PC-9 (cell line): ENCODE data around the gene CBX7. TPM values are rescaled to one million over a fixed set of nuclear protein-coding genes. Genes with fewer than 3 reads are reported as not detected.

Source experiments
- BruUV-seq: library from RNA; stranded (reverse); fragments of 400-500 nt; replicated peaks from 2 replicates; lab custom pipeline; 2021; lab: Mats Ljungman, UMichigan
- CTCF ChIA-PET: fragments of 300-600 bp; sonication (Branson Sonifier 250); formaldehyde crosslinking; loops from one replicate; lab custom pipeline; 2022; ENCODE audit warnings: antibody characterized with exemption; lab: Charles Lee
- POLR2A ChIA-PET: fragments of 300-600 bp; sonication (Branson Sonifier 250); formaldehyde crosslinking; loops from one replicate; lab custom pipeline; 2022; ENCODE audit warnings: antibody characterized with exemption; ENCODE audit not compliant: unreplicated experiment; lab: Charles Lee
- DNase-seq, 2 experiments: peaks; one replicate each; pipeline versions ENCODE4 v3.0.0 to v3.0.0-alpha.2; 2015 to 2022; ENCODE audit warnings: mixed read lengths in 1 of 2
- H2AFZ ChIP-seq: fragments of 200-600 bp; sonication (generic); 2 replicates; pipeline ENCODE4 v1.8.1; 2017; ENCODE audit warnings: antibody characterized with exemption
- H3F3A ChIP-seq: fragments of 200-600 bp; sonication (generic); 2 replicates; pipeline ENCODE4 v1.8.1; 2017; ENCODE audit warnings: antibody characterized with exemption, mild to moderate bottlenecking, low read depth; ENCODE audit not compliant: insufficient read depth
- H3K27ac ChIP-seq: fragments of 200-600 bp; sonication (generic); 2 replicates; pipeline ENCODE4 v1.6.1; 2016; ENCODE audit warnings: mixed run types
- H3K27me3 ChIP-seq: fragments of 200-600 bp; sonication (generic); 2 replicates; pipeline ENCODE4 v1.6.1; 2016; ENCODE audit warnings: low read depth, mixed run types; ENCODE audit not compliant: insufficient read depth
- H3K36me3 ChIP-seq: fragments of 200-600 bp; sonication (generic); 2 replicates; pipeline ENCODE4 v1.6.1; 2016; ENCODE audit warnings: low read depth, mixed run types
- H3K4me1 ChIP-seq: fragments of 200-600 bp; sonication (generic); replicated peaks from 2 replicates; pipeline ENCODE4 v1.6.1; 2016; ENCODE audit warnings: mixed run types; ENCODE audit not compliant: insufficient read depth
- H3K4me2 ChIP-seq: fragments of 200-600 bp; sonication (generic); 2 replicates; pipeline ENCODE4 v1.6.1; 2017; ENCODE audit warnings: mixed run types
- H3K4me3 ChIP-seq: fragments of 200-600 bp; sonication (generic); 2 replicates; pipeline ENCODE4 v1.6.1; 2016; ENCODE audit warnings: mixed run types
- H3K79me2 ChIP-seq: fragments of 200-600 bp; sonication (generic); 2 replicates; pipeline ENCODE4 v1.6.1; 2017; ENCODE audit warnings: low read depth, mixed run types
- H3K9me2 ChIP-seq: fragments of 200-600 bp; sonication (generic); 2 replicates; pipeline ENCODE4 v1.8.1; 2017; ENCODE audit warnings: mild to moderate bottlenecking; ENCODE audit not compliant: insufficient read depth
- H3K9me3 ChIP-seq: fragments of 200-600 bp; sonication (generic); 2 replicates; pipeline ENCODE4 v1.8.1; 2016; ENCODE audit warnings: low read depth; ENCODE audit not compliant: insufficient read depth
- H4K20me1 ChIP-seq: fragments of 200-600 bp; sonication (generic); 2 replicates; pipeline ENCODE4 v1.8.1; 2017; ENCODE audit not compliant: insufficient read depth
- EZH2 ChIP-seq: fragments of 200-600 bp; sonication (generic); IDR thresholded peaks from 2 replicates; pipeline ENCODE4 v1.8.0; 2017; ENCODE audit warnings: antibody characterized with exemption, low read depth
- intact Hi-C: fragments of 100-400 bp; cut with micrococcal nuclease; formaldehyde crosslinking; loops from one replicate; pipeline ENCODE4 v1.10.0; 2022; ENCODE audit not compliant: unreplicated experiment
- total RNA-seq: library from RNA; stranded (reverse); gene quantifications from 2 replicates; pipeline ENCODE4 v1.2.3, GENCODE V29; 2021
- TF ChIP-seq, protein P1 (sequence below): fragments of 200-600 bp; sonication (generic); conservative IDR thresholded peaks from 2 replicates; pipeline ENCODE4 v1.6.1; 2017; ENCODE audit warnings: mixed run types, antibody characterized with exemption, mild to moderate bottlenecking, moderate library complexity

Gene CBX7
- total RNA-seq, 1 experiment from 2014 or later = 29.1 TPM

DNA sequence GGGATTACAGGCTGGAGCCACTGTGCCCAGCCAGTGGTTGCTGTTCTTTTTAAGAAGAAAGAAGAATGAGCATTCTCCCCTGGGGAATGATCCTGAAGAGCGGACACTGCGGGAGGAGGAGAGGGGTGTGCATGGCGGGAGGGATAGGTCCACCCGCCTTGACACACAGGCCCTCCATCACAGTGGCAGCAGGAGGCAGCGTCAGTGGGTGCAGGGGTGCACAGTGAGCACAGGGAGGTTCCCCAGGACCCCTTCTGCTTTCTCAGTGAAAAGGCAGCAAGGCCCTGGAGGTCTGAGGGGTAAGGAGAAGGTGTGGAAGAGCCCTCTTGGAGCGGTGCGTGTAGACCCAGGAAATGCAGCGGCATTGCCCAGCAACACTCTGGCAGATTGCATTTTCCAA, 28.9 kb upstream of the CBX7 start:
- Histone ChIP-seq H3K9me3 (no peaks in the 10 kb centered on the region), H3K79me2 (no peaks in the 10 kb centered on the region), H3K27ac (no peak overlapping the region), H3K27me3 (no peaks in the 10 kb centered on the region), H3F3A (peaks cover 19% of the 10 kb centered on the region; the same call in 1 of the 2 replicates), H3K4me3 (no peak overlapping the region), H3K4me1 (peaks cover 7% of the 10 kb centered on the region), H2AFZ (no peak overlapping the region), H4K20me1 (no peaks in the 10 kb centered on the region), H3K36me3 (no peaks in the 10 kb centered on the region), H3K4me2 (no peak overlapping the region), H3K9me2 (no peaks in the 10 kb centered on the region)
- no TSS peak for BruUV-seq
- POLR2A ChIA-PET = interaction anchor here (0.7 kb wide), 1 partner anchor 109 kb away, joined by 3 read pairs; no protein-coding TSS in a partner anchor
- CTCF ChIA-PET = no interaction called here
- intact Hi-C loops = no loop called here
- no peak for DNase-seq
- TF ChIP-seq, protein P1, sequence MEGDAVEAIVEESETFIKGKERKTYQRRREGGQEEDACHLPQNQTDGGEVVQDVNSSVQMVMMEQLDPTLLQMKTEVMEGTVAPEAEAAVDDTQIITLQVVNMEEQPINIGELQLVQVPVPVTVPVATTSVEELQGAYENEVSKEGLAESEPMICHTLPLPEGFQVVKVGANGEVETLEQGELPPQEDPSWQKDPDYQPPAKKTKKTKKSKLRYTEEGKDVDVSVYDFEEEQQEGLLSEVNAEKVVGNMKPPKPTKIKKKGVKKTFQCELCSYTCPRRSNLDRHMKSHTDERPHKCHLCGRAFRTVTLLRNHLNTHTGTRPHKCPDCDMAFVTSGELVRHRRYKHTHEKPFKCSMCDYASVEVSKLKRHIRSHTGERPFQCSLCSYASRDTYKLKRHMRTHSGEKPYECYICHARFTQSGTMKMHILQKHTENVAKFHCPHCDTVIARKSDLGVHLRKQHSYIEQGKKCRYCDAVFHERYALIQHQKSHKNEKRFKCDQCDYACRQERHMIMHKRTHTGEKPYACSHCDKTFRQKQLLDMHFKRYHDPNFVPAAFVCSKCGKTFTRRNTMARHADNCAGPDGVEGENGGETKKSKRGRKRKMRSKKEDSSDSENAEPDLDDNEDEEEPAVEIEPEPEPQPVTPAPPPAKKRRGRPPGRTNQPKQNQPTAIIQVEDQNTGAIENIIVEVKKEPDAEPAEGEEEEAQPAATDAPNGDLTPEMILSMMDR = no peak
- TF ChIP-seq EZH2 = no peak

DNA sequence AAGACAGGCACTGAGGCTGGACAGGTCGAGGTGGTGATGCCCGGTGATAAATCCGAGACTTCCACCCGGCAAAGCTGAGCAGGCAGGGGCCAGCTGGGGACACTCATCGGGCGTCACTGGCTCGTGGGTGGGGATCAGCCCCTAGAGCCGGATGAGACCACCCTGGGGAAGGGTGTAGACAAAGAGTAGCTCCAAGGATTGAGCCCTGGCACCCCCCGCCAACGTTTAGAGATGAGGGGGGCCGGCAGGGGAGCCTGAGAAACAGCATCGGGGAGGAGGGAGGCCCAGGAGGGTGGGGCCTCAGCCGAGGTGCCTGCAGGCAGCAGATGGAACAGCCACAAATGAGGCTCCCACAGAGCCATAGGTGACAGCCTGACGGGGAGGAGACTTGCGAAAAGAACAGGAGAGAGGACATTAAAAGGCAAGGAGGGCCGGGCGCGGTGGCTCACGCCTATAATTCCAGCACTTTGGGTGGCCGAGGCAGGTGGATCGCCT, 27.4 kb upstream of the CBX7 start:
- no peaks in the 10 kb centered on the region for H3K36me3 ChIP-seq
- no peak for DNase-seq
- no peak overlapping the region for H2AFZ ChIP-seq
- peaks cover 32% of the 10 kb centered on the region for H3F3A ChIP-seq
- H3K9me3 ChIP-seq = no peaks in the 10 kb centered on the region
- H3K9me2 ChIP-seq = no peaks in the 10 kb centered on the region
- H3K27me3 ChIP-seq = no peaks in the 10 kb centered on the region
- ChIA-PET POLR2A (interaction anchor here (0.6 kb wide), 1 partner anchor 29 kb away, joined by 3 read pairs; no protein-coding TSS in a partner anchor), CTCF (no interaction called here)
- intact Hi-C loops = no loop called here
- no peak overlapping the region for H3K4me3 ChIP-seq
- TF ChIP-seq, protein P1 = no peak
- no peak for TF ChIP-seq EZH2
- no TSS peak for BruUV-seq
- no peaks in the 10 kb centered on the region for H4K20me1 ChIP-seq
- peaks cover 22% of the 10 kb centered on the region for H3K4me1 ChIP-seq
- no peak overlapping the region for H3K4me2 ChIP-seq
- no peaks in the 10 kb centered on the region for H3K79me2 ChIP-seq
- H3K27ac ChIP-seq = no peak overlapping the region

GRCh38 chr22:39179401-39179827, 26.9 kb upstream of the CBX7 start:
- Histone ChIP-seq H3K4me1 (peaks cover 27% of the 10 kb centered on the region), H3K4me3 (no peak overlapping the region), H3K9me2 (no peaks in the 10 kb centered on the region), H3K79me2 (no peaks in the 10 kb centered on the region), H3K36me3 (no peaks in the 10 kb centered on the region), H3K4me2 (no peak overlapping the region), H3K27ac (no peak overlapping the region), H3F3A (peaks cover 37% of the 10 kb centered on the region), H3K9me3 (no peaks in the 10 kb centered on the region), H4K20me1 (no peaks in the 10 kb centered on the region), H2AFZ (no peak overlapping the region), H3K27me3 (no peaks in the 10 kb centered on the region)
- intact Hi-C loops = no loop called here
- POLR2A ChIA-PET = interaction anchor here (0.6 kb wide), 1 partner anchor 29 kb away, joined by 3 read pairs; no protein-coding TSS in a partner anchor
- BruUV-seq = no TSS peak
- no peak for TF ChIP-seq EZH2
- TF ChIP-seq, protein P1 = no peak
- CTCF ChIA-PET = no interaction called here
- DNase-seq = no peak
